GM19455 (cell line): ENCODE data around the gene EML2.

Experiments
- ATAC-seq: cut with Tn5 transposase; IDR thresholded peaks from one replicate; pipeline ENCODE4 v1.9.1; 2021; ENCODE audit not compliant: unreplicated experiment

Gene EML2

DNA sequence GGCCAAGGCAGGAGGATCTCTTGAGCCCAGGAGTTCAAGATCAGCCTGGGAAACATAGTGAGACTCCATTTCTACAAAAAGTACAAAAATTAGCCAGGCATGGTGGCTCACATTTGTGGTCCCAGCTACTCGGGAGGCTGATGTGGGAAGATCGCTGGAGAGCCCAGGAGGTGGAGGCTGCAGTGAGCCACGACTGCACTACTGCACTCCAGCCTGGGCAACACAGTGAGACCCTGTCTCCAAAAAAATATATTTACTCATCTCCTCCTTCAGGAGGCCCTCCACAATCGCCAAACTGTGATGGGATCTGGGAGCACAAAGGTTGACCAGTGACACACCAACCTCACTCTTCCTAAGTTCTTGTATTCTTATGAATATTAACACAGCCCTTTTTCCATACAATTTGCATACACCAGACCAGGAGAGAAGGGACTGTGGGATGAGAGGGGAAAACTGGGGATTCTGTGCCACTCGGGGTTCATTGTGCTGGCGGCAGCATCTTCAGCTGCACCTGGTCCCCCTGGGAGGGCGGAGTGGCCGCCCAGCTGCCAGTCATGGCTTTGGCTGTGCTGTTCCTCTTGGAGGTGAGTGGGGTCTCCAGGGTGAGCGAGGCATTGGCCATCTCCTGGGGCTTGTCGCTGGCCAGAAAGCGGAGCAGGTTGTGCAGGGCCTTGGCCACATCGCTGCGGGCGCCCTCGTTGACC lies 48.7 kb downstream of the EML2 start:
- ATAC-seq, result no peak

DNA sequence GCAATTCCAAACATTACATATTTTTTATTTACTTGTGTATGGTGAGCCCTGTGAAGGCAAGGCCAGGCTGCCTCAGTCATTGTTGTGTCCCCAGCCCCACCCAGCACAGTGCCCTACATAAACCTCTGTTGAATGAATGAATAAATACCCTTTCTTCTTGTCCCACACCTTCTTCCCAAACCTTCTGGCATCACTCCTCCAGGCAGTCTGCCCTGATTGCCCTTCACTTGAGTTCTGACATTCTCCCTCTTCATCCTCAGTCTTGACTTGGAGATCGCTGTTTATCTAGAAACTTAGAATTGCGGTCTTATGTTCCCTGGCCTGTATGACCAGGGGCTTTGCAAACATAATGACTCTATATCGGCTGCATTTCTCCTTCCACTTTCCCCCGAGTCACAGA lies 49.4 kb downstream of the EML2 start:
- no peak for ATAC-seq

DNA sequence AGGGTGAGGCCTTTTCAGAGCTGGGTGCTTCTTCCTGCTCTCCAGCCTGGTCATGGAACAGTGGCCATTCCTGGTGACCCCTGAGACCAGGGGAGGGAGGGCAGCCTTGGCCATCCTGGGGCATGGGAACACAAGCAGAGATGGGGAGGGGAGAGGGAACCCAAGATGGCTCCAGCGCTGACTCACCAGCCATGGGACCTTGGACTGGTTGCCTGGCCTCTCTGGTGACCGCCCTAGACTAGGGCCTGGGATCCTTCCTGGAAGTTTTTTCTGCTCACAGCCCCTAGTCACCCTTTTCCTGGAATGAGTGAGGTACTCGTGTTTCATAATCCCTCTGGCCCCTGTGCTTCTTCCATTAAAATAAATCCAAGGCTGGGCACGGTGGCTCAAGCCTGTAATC lies 51.3 kb downstream of the EML2 start:
- ATAC-seq, result no peak

DNA sequence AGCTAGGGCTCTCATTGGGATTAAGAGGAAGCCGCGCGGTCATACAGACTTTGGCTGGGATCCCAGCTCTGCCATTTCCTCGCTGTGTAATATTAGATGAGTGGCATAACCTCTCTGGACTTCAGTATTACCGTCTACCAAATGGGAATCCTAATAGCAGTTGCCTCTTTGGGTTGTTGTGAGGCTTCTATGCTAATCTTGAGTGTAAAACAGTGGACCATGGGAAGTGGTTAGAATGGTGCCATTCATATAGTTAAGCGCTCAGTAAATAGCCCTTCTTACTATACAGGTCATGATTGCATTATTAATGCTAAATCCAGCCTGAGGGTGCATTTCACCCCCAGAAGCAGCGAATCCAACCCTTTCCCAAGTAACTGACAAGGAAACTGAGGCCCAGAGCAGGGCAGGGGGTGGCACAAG lies 54.0 kb downstream of the EML2 start:
- ATAC-seq, result no peak

DNA sequence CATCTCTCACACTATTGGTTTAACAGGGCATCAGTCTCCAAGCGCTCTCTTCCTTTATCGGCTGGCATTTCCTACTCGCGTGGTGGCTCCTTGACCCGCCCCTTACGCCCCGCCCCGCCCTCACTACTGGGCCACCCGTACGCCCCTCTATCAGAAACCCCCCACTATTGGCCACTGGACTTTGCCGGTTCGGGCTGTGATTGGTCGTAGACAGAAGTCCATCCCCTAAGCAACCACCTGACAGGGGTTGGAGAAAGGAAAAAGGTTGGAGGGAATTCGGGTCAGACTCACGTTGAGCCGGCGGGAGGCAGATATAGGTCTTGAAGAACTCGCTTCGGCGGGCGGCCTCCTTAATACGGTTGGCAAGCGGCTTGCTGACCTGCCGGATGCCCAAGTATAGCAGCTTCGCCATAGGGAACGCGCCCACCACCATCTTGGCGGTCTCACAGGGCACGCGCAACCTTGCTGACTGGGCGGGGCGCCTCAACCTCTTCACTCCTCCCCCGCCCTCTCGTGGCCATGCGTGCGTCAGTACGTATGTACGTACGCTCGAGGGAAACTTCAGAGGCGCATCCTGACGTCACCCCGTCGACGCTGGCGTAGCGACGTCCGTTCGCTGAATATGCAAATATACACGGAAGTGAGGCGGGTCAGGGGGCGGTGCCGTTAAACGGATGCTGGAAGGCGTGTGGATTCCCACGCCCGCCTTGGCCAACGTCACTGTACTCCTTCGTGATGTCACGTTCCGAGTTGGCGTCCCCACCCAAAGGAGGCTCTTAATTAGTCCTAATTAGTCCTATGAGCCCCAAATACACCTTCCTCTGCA lies 54.7 kb downstream of the EML2 start, which contains the start of gene OPA3:
Gene OPA3 (minus strand): TSS at position 471 of the 826 bp plus-strand sequence. CDS start 38 bp downstream, at position 433.
- peak; percentile 86 for ATAC-seq

DNA sequence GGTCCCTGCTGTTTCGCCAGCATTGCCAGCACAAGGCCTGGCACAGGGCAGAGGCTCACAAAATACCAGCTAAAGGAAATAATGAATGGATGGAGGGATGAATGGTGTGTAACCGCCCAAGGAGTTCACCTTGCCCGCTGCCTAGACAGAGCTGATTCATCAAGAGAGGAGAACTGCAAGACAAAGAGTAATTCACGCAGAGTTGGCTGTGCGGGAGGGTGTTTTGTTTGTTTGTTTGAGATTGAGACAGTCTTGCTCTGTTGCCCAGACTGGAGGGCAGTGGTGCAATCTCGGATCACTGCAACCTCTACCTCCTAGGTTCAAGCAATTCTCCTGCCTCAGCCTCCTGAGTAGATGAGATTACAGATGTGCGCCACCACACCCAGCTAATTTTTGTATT lies 57.6 kb downstream of the EML2 start:
- no peak for ATAC-seq

DNA sequence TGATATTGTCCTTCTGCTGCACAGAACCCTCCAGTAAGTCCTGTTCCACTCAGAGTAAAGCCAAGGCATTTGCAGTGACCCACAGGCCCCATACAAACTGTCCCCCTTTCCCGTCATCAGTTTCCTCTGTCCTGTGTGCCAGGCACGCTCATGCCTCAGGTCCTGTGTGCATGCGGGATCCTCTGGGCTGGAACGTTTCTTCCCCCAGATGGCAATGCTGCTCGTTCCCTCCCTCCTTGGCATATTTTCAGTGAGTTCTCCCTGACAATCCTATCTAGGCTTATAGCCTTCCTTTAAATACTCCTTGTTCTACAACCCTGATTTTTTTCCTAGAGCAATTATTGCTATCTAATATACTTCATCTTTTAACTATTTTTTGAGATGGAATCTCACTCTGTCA lies 60.3 kb downstream of the EML2 start:
- ATAC-seq, result no peak

DNA sequence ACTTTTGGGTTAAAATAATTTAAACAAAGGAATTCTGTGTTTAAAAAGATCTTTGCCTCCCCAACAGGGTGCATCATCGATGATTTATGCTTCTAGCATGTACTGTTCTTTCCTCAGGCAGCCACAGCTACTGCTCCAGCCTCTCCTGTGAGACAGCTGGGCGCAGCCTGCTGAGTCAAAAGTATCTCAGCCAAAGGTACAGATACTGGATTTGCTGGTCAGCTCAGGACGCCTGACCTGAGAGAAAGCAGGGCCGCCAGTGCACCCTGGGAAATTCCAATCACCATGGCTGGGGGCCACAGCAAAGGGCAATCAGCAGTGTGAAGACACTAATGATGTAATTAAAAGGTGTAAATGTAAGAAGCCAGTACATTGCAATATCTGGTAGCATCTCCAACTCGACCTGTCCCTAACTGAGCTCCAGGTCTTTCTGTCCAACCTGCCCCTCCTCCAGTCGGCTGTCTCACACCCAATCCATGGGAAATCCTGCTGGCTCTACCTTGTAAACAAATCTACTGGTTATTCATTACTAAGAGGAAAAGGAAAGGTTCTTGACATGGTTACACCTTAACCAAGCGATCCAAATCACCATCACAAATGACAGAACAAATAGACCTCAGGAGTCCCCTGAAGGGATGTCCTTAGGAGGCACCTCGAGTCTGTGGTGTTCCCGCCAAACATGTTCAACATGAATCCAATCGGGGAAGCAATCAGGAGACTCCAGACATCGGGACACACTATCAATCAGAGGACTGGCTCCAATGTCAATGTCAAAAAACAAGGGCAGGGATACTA lies 61.9 kb downstream of the EML2 start:
- no peak for ATAC-seq

DNA sequence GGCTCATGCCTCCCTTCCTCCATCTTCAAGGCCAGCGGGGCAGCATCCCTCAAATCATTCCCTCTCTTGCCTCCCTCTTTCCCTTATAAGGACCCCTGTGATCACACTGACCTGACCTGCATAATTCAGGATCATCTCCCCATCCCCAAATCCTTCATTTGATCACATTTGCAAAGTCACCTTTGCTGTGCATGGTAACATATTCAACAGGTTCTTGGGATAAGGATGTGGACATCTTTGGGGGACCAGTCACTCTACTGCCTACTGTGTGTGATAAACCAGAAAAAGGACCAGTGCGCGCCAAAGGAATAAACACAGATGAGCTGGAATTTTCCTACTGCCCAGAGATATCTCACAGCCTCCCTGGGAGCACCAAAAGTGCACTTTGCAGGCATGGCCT lies 62.5 kb downstream of the EML2 start:
- no peak for ATAC-seq

DNA sequence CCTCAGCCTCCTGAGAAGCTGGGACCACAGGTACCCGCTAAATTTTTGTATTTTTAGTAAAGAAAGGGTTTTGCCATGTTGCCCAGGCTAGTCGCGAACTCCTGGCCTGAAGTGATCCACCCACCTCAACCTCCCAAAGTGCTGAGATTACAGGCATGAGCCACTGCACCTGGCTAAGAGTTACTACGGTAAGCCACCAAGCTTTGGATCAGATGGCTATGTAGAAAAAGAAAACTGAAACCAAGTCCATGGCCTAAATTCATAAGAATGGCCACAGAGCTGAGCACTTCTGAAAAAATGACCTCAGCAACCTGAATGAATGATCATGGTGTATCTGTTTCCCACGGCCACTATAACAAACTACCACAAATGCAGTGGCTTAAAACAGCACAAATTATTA lies 64.0 kb downstream of the EML2 start:
- ATAC-seq, result no peak

DNA sequence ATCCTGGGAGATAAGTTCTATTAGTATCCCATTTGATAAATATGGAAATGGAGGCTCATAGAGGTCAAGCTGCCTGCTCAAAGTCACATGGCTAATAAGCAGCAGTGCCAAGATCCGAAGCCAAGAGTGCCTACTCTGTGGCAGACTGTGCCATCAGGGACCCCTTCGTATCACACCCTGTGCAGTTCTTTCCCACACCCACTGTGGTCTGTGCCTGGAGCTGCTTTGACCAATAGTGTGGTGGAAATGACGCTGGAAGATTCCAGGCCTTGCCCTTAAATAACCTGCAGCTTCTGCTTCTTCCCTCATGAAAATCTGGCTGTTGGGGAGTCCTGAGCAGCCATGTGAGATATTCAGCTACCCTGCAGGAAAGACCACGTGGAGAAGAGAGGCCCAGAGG lies 64.7 kb downstream of the EML2 start:
- no peak for ATAC-seq

DNA sequence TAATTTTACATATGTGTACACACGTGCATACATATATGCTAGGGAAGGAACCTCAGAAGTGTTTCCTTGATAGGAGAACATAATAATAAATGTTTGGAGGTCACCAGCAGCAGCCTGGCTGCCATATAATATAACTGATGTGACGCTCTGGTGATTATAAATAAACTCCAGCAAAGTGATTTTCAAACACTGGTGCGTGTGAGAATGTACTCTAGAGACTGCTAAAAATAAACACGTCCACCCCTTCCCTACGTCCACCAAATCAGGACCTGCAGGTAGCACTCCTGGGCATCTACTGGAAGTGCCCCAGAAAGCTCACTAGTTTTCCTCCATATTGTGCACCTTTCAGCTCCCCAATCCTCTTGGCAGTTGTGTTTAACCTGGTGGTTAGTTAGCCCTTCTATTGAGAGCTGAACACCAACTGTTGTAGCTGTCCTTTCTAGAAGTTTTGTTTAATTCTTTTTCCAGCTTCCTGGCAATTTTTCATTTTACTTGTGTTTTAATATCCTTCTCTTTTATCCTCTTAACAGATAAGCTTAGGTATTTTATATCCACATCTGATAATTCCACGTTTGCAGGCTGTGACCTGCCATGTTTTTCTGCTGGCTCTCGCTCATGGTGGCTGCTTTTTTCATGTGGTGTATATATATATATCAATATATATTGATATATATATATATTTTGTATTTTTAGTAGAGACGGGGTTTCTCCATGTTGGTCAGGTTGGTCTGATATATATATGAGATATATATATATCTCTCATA lies 67.6 kb downstream of the EML2 start:
- no peak for ATAC-seq

DNA sequence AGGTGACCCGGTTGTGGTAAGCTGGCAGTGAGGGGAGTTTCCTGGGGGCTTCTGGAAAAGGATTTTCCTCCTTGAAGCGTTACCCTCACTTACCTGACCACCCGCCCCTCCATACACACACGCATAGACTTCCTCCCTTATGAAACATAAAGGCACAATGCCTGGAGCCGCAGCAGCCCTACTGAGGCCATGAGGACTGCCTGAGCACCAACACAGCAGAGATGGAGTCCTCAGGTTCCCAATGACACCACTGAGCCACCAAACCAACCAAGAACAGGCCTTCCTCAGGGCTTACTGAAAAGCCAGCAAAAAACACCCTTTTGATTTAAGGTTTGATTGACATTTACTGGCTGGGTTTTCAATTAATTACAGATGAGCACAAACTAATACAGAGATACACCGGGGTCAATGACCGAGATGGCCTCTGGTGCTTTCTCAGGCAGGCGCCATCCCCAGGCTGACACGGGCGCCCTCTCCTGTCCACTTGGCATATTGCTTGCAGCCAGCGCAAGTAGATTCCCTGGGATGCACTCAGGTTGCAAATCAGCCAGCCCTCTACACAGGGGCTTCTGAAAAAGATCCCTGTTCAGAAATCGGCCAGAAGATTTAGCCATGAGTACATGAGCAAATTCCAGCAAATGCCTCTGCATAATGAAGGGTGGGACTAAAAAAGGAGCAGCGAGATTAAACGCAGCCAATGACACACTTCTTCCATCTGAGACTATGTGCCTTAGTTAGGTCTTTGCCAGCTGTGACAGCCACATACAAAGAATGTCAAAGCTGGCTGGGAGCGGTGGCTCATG lies 69.4 kb downstream of the EML2 start:
- ATAC-seq, result no peak

DNA sequence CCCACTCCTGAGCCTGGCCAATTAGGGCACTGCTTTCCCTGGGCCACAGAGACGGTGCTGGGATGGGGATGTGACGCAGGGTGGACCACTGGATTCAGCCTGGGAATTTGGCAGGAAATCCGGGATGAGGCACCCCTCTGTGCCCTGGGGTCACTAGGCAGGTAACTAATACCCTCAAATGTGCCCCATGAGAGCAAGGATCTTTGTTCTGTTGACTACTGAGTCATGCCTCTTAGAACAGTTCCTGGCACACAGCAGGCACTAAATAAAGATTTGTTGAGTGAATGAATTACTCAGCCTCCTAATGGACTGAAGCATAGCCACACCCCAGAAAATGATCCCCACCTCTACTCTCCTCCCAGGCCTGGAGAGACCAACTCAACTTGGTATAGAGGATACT lies 70.5 kb downstream of the EML2 start:
- no peak for ATAC-seq

DNA sequence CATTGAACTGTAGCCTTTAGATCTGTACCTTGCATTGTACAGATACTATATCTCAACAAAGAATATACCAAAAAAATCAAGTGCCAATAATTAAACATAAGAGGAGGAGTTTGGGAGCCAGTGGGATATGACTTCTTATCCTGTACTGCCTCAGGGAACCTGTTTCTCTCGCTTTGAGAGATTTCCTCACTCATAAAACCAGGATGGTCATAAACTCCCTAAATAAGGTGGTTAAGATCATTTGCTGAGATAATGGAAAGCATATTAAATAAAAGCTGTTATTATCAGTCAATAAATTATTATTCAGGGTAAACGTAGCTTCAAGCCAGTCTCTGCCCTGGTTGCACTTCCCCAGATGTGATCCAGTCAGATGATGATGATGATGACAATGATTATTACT lies 71.6 kb downstream of the EML2 start:
- no peak for ATAC-seq

DNA sequence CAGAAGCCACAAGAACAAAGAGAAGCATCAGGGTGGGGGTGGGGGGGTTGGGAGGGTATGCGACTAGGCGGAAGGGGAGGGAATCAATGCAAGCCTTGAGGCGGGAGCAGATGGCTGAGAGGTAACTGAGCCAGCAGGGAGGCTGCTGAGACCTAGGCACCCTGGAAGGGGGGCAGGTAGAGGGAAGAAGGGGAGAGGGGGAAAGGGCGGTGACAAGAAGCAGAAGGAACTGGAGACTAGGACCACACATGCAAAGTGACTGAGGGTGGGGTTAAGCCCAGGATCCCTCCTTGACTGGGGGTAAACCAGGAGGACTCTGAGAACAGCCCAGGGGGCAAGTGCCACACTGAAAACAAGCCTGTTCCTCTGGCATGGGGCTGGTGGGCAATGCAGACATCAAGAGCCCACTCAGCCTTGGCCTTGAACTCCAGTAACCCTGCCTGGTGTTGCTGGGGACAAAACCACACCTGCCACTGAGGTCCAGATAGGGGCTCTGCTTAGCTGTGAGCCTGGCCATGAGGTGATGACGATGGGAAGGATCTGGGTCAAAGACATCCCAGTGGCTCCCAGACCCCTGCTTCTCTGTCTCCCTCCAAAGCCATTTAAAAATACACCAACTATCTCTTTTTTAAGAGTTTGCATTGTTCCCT lies 74.9 kb downstream of the EML2 start:
- ATAC-seq, result no peak

DNA sequence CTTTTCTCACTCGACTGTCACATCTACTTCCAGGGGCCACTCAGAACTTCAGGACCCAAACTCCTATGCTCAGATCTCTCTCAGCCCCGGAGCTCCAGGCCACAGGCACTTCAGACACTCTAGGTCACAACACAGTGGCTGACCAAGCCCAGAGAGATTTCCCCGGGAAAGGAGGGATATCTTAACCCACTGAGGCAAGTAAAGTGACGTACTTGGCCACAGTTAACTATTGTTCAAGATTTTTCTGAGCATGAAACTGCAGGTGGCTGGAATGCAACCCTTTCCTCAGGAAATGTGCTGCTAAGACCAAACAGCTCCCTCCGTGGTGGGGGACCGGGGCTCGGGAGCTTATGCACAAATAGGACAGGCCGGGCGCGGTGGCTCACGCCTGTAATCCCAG lies 78.5 kb downstream of the EML2 start:
- no peak for ATAC-seq

DNA sequence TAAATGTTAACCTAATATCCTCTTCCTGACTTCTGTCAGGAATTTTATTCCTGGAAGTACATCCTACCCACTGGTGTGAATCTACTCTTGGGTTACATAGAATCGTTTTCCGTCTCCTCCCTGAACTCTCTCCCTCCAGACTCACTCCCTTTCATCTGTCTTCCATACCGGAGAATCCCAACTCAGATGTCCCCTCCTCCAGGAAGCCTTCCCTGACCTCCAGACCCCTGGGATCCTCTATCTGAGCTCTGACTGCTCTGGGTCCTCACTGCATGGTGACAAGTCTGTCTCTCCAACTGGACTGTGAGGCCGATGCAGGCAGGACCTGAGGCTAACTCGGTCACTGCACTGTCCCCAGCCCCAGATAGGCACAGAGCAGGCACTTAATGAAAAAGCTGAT lies 79.2 kb downstream of the EML2 start:
- no peak for ATAC-seq
